AG04450 (cell line): ENCODE data around the gene SEC14L3. TPM values are rescaled to one million over a fixed set of nuclear protein-coding genes. Genes with fewer than 3 reads are reported as not detected.

Source experiments
- CTCF ChIA-PET: fragments of 300-600, 350-600 bp; formaldehyde crosslinking; extraction: SDS; loops from one replicate; lab custom pipeline; 2022; ENCODE audit warnings: antibody characterized with exemption, inconsistent platforms; lab: Charles Lee
- POLR2A ChIA-PET: fragments of 350-600 bp; formaldehyde crosslinking; extraction: SDS; loops from one replicate; lab custom pipeline; 2021; ENCODE audit warnings: antibody characterized with exemption, inconsistent platforms; lab: Yijun Ruan, JAX
- DNase-seq: peaks from one replicate; pipeline ENCODE4 v3.0.0-alpha.2; 2011; ENCODE audit warnings: low read depth, low spot score
- H3K27ac ChIP-seq: one replicate; pipeline ENCODE4 v1.5.1; 2012; ENCODE audit warnings: low read depth, low read length, control low read depth
- H3K27me3 ChIP-seq: one replicate; pipeline ENCODE4 v1.6.0; 2012; ENCODE audit warnings: low read length; ENCODE audit not compliant: control insufficient read depth, insufficient read depth
- H3K4me3 ChIP-seq: 2 replicates; pipeline ENCODE4 v1.5.1; 2011; ENCODE audit warnings: mild to moderate bottlenecking, low read depth, low read length, control low read depth
- H3K9me3 ChIP-seq: 2 replicates; pipeline ENCODE4 v1.5.1; 2012; ENCODE audit warnings: low read length; ENCODE audit not compliant: control insufficient read depth, insufficient read depth
- polyA plus RNA-seq: library from polyadenylated mRNA; depleted of rRNA; stranded (reverse); fragments of >200 nt; gene quantifications from 2 replicates; pipeline ENCODE4 v1.2.3, GENCODE V29; 2011
- TF ChIP-seq, protein P1 (sequence below): IDR thresholded peaks from 2 replicates; pipeline ENCODE4 v1.5.1; 2011; ENCODE audit warnings: low read depth, low read length, control low read depth, inconsistent platforms

SEC14L3 gene
- polyA plus RNA-seq, 1 experiment = not detected

DNA sequence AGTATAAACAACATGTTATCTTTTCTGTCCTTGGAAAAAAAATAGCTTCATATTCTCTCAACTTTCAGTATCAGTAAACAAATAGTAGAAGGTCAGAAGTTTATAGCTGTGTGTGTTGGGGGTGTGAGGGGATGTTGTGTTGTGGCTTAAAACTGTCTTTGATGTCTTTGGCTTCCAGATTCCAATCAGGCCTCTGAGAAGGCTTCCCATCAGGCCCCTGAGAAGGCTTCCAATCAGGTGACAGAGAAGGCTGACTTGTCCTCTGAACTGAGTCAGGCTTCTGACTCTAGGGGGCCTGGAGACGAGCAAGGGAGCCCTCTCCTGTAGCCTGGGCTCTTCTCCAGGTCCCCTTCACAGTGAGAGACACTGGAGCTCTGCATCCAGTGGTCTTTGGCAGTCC, 37.0 kb downstream of the SEC14L3 start:
- no peak overlapping the region for H3K4me3 ChIP-seq
- DNase-seq = no peak
- POLR2A ChIA-PET = no interaction called here
- CTCF ChIA-PET = interaction anchor here (1.5 kb wide), 1 partner anchor 10 kb away, joined by 3 read pairs; no protein-coding TSS in a partner anchor
- H3K9me3 ChIP-seq = peaks cover 4% of the 10 kb centered on the region; the same call in 1 of the 2 replicates
- no peak overlapping the region for H3K27ac ChIP-seq
- TF ChIP-seq, protein P1, sequence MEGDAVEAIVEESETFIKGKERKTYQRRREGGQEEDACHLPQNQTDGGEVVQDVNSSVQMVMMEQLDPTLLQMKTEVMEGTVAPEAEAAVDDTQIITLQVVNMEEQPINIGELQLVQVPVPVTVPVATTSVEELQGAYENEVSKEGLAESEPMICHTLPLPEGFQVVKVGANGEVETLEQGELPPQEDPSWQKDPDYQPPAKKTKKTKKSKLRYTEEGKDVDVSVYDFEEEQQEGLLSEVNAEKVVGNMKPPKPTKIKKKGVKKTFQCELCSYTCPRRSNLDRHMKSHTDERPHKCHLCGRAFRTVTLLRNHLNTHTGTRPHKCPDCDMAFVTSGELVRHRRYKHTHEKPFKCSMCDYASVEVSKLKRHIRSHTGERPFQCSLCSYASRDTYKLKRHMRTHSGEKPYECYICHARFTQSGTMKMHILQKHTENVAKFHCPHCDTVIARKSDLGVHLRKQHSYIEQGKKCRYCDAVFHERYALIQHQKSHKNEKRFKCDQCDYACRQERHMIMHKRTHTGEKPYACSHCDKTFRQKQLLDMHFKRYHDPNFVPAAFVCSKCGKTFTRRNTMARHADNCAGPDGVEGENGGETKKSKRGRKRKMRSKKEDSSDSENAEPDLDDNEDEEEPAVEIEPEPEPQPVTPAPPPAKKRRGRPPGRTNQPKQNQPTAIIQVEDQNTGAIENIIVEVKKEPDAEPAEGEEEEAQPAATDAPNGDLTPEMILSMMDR = no peak
- peaks cover 11% of the 10 kb centered on the region for H3K27me3 ChIP-seq

DNA sequence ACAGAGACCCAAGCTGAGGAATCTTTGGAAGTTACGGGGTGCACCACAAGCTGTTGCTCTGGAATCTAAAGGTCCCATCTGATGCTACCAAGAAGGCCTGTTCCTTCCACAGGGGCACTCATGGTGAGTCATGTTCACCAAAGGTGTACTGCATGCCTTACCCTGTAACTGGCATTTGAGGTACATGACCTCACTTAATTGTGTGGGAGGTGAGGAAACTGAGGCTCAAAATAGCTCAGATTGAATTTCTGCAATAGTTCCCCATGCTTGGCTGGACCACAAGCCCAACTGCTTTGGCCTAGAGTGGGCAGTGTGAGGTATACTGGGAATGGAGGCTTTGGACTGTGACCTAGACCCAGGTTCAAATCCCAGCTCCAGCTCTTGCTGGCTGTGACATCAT, 38.0 kb downstream of the SEC14L3 start:
- Histone ChIP-seq H3K27ac (no peak overlapping the region), H3K9me3 (peaks cover 4% of the 10 kb centered on the region; the same call in 1 of the 2 replicates), H3K27me3 (peaks cover 8% of the 10 kb centered on the region), H3K4me3 (no peak overlapping the region)
- ChIA-PET CTCF (interaction anchor here (1.1 to 1.8 kb wide), 3 partner anchors 10 to 43 kb away, joined by 3 to 4 read pairs (median 4); no protein-coding TSS in a partner anchor), POLR2A (no interaction called here)
- DNase-seq = no peak
- TF ChIP-seq, protein P1 = no peak

DNA sequence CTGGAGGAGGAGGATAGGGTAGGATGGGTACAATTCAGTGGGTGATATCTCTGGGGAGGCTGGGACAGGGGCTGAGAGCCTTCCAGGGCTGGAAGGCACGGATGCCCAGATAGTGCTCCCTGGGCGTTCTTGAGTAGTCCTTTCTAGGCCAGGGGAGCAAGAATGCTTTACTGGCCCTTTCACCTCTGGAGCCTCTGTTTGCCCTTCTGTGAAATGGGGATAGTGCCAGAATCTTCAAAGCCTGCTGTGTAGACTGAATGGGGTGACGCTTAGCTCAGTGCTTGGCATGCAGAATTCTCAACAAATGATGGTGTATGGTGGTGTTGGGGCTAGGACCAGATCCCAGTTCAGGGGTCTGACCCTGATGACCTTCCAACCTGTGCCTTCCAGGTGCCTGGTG, 38.6 kb downstream of the SEC14L3 start:
- TF ChIP-seq, protein P1 = no peak
- Histone ChIP-seq H3K9me3 (peaks cover 4% of the 10 kb centered on the region; the same call in 1 of the 2 replicates), H3K4me3 (no peak overlapping the region), H3K27me3 (peaks cover 4% of the 10 kb centered on the region), H3K27ac (no peak overlapping the region)
- CTCF ChIA-PET = interaction anchor here (1.1 to 1.8 kb wide), 3 partner anchors 9 to 43 kb away, joined by 3 to 4 read pairs (median 4); no protein-coding TSS in a partner anchor
- DNase-seq = no peak
- POLR2A ChIA-PET = no interaction called here

DNA sequence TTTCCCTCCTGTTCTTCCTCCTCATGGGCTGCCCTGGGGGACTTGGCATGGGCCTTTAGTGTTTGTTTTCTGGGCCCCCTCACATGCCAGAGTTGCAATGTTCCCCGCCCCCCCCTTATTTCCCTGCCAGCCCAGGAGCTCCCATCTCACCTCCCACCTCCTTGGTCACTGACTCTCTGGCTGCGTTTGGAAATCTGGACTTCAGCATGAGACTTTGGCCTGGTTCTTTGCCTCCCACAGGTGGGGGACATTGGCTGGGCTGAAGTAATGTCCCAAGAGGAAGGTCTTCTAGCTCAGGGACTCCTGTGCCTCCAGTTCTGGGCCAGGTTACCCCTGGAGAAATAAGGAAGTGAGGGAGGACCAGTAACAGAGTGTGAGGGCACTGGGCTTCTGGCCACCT, 39.3 kb downstream of the SEC14L3 start:
- TF ChIP-seq, protein P1 = no peak
- Histone ChIP-seq H3K27ac (no peak overlapping the region), H3K27me3 (no peaks in the 10 kb centered on the region), H3K9me3 (peaks cover 4% of the 10 kb centered on the region; the same call in 1 of the 2 replicates), H3K4me3 (no peak overlapping the region)
- ChIA-PET CTCF (interaction anchor here (0.6 to 1.8 kb wide), 3 partner anchors 9 to 109 kb away, joined by 3 to 4 read pairs (median 4); no protein-coding TSS in a partner anchor), POLR2A (interaction anchor here (0.6 kb wide), 1 partner anchor 186 kb away, joined by 3 read pairs; no protein-coding TSS in a partner anchor)
- no peak for DNase-seq

DNA sequence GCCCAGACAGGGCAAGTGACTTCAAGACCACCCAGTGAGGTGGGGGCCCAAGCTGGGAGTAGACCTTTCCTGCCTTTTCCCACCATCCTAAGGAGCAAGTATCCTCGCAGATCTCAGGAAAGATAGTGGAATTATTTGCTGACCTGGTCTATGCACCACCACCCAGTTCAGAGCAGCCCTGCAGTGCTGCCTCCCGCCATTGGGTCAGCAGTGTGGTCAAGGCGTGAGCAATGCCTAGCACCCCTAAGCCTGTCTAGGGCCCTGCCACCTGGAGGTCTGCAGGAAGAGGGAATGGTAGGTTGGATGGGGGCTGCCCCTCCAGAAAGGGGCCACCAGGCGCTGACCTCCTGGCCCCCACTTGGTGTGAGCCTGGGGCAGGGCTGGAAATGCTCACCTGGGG, 39.7 kb downstream of the SEC14L3 start:
- ChIA-PET CTCF (interaction anchor here (1.8 kb wide), 1 partner anchor 13 kb away, joined by 4 read pairs; no protein-coding TSS in a partner anchor), POLR2A (no interaction called here)
- Histone ChIP-seq H3K4me3 (no peak overlapping the region), H3K9me3 (peaks cover 5% of the 10 kb centered on the region; the same call in 1 of the 2 replicates), H3K27ac (no peak overlapping the region), H3K27me3 (no peaks in the 10 kb centered on the region)
- DNase-seq = no peak
- TF ChIP-seq, protein P1 = no peak
